ENCODE measurements around the gene TMEM120B. TPM values are rescaled to one million over a fixed set of nuclear protein-coding genes. Genes with fewer than 3 reads are reported as not detected.

The TMEM120B gene
- total RNA-seq, 1 donor from 2014 or later, result 18.3 TPM

GRCh38 chr12:121810234-121810817 lies 97.8 kb downstream of the TMEM120B start:
- H3K4me1 Mint-ChIP-seq (ENCODE audit: low read depth), result peaks cover 45% of the 10 kb centered on the region
- intact Hi-C loops (cut with micrococcal nuclease), result no loop called here
- no peak for DNase-seq (ENCODE audit: low spot score)
- peak overlapping the region; percentile 80 for H3K4me3 Mint-ChIP-seq
- peaks cover 28% of the 10 kb centered on the region for H3K36me3 Mint-ChIP-seq (ENCODE audit: low read depth)
- no peaks in the 10 kb centered on the region for H3K9me3 Mint-ChIP-seq
- H3K27ac Mint-ChIP-seq, result no peak overlapping the region
- no peaks in the 10 kb centered on the region for H3K27me3 Mint-ChIP-seq (ENCODE audit: insufficient read depth)

- intact Hi-C loops (cut with micrococcal nuclease), result loop anchor here (1.0 kb wide), 1 partner anchor 8 kb away; no protein-coding TSS in a partner anchor
- Mint-ChIP-seq H3K27me3 (ENCODE audit: insufficient read depth) (no peaks in the 10 kb centered on the region), H3K4me3 (peak overlapping the region; percentile 80), H3K4me1 (ENCODE audit: low read depth) (peaks cover 42% of the 10 kb centered on the region), H3K36me3 (ENCODE audit: low read depth) (peaks cover 28% of the 10 kb centered on the region), H3K27ac (peak overlapping the region; percentile 81), H3K9me3 (no peaks in the 10 kb centered on the region)
- DNase-seq (ENCODE audit: low spot score), result no peak
These were observed 98.4 kb downstream of the TMEM120B start for GRCh38 chr12:121810833-121811433.

- intact Hi-C loops (cut with micrococcal nuclease), result loop anchor here (1.0 kb wide), 6 partner anchors 8 to 114 kb away; no protein-coding TSS in a partner anchor
- peak overlapping the region; percentile 40 for H3K27ac Mint-ChIP-seq
- H3K36me3 Mint-ChIP-seq (ENCODE audit: low read depth), result peaks cover 27% of the 10 kb centered on the region
- H3K4me3 Mint-ChIP-seq, result peak overlapping the region; percentile 85
- peak; percentile 67 for DNase-seq (ENCODE audit: low spot score)
- peaks cover 35% of the 10 kb centered on the region for H3K4me1 Mint-ChIP-seq (ENCODE audit: low read depth)
- no peaks in the 10 kb centered on the region for H3K9me3 Mint-ChIP-seq
- no peaks in the 10 kb centered on the region for H3K27me3 Mint-ChIP-seq (ENCODE audit: insufficient read depth)
These were observed 99.1 kb downstream of the TMEM120B start for GRCh38 chr12:121811434-121812319.

- Mint-ChIP-seq H3K4me1 (ENCODE audit: low read depth) (peaks cover 32% of the 10 kb centered on the region), H3K27ac (no peak overlapping the region), H3K27me3 (ENCODE audit: insufficient read depth) (no peaks in the 10 kb centered on the region), H3K36me3 (ENCODE audit: low read depth) (peaks cover 28% of the 10 kb centered on the region), H3K9me3 (no peaks in the 10 kb centered on the region), H3K4me3 (peak overlapping the region; percentile 85)
- peak; percentile 24 for DNase-seq (ENCODE audit: low spot score)
- intact Hi-C loops (cut with micrococcal nuclease), result loop anchor here (1.0 kb wide), 5 partner anchors 13 to 115 kb away; no protein-coding TSS in a partner anchor
These were observed 99.8 kb downstream of the TMEM120B start for GRCh38 chr12:121812320-121812871.

GRCh38 chr12:121812921-121813896 lies 100.7 kb downstream of the TMEM120B start:
- Mint-ChIP-seq H3K4me3 (peak overlapping the region; percentile 85), H3K27me3 (ENCODE audit: insufficient read depth) (no peaks in the 10 kb centered on the region), H3K9me3 (no peaks in the 10 kb centered on the region), H3K27ac (peak overlapping the region; percentile 37), H3K36me3 (ENCODE audit: low read depth) (peaks cover 34% of the 10 kb centered on the region), H3K4me1 (ENCODE audit: low read depth) (peaks cover 32% of the 10 kb centered on the region)
- no peak for DNase-seq (ENCODE audit: low spot score)
- intact Hi-C loops (cut with micrococcal nuclease), result loop anchor here (1.0 kb wide), 5 partner anchors 14 to 116 kb away; no protein-coding TSS in a partner anchor

GRCh38 chr12:121813951-121814350 lies 101.4 kb downstream of the TMEM120B start:
- no peaks in the 10 kb centered on the region for H3K27me3 Mint-ChIP-seq (ENCODE audit: insufficient read depth)
- H3K9me3 Mint-ChIP-seq, result no peaks in the 10 kb centered on the region
- intact Hi-C loops (cut with micrococcal nuclease), result no loop called here
- H3K4me3 Mint-ChIP-seq, result peak overlapping the region; percentile 65
- H3K36me3 Mint-ChIP-seq (ENCODE audit: low read depth), result peaks cover 34% of the 10 kb centered on the region
- H3K4me1 Mint-ChIP-seq (ENCODE audit: low read depth), result peaks cover 32% of the 10 kb centered on the region
- no peak overlapping the region for H3K27ac Mint-ChIP-seq
- no peak for DNase-seq (ENCODE audit: low spot score)

- Mint-ChIP-seq H3K4me1 (ENCODE audit: low read depth) (peaks cover 28% of the 10 kb centered on the region), H3K27me3 (ENCODE audit: insufficient read depth) (no peaks in the 10 kb centered on the region), H3K4me3 (no peak overlapping the region), H3K9me3 (no peaks in the 10 kb centered on the region), H3K27ac (no peak overlapping the region), H3K36me3 (ENCODE audit: low read depth) (peaks cover 33% of the 10 kb centered on the region)
- intact Hi-C loops (cut with micrococcal nuclease), result no loop called here
- no peak for DNase-seq (ENCODE audit: low spot score)
These were observed 102.0 kb downstream of the TMEM120B start for GRCh38 chr12:121814429-121815119.

- no peaks in the 10 kb centered on the region for H3K27me3 Mint-ChIP-seq (ENCODE audit: insufficient read depth)
- H3K27ac Mint-ChIP-seq, result no peak overlapping the region
- peaks cover 31% of the 10 kb centered on the region for H3K36me3 Mint-ChIP-seq (ENCODE audit: low read depth)
These were observed 102.7 kb downstream of the TMEM120B start for GRCh38 chr12:121815263-121815662.

GRCh38 chr12:121816925-121817647 lies 104.5 kb downstream of the TMEM120B start:
- Mint-ChIP-seq H3K4me3 (no peak overlapping the region), H3K36me3 (ENCODE audit: low read depth) (peaks cover 33% of the 10 kb centered on the region), H3K27me3 (ENCODE audit: insufficient read depth) (no peaks in the 10 kb centered on the region), H3K9me3 (no peaks in the 10 kb centered on the region), H3K27ac (no peak overlapping the region), H3K4me1 (ENCODE audit: low read depth) (peaks cover 16% of the 10 kb centered on the region)
- no peak for DNase-seq (ENCODE audit: low spot score)
- intact Hi-C loops (cut with micrococcal nuclease), result no loop called here

More at GRCh38 chr12:121815263-121815662, 102.7 kb downstream of the TMEM120B start:
- Mint-ChIP-seq H3K4me1 (ENCODE audit: low read depth) (peaks cover 27% of the 10 kb centered on the region), H3K4me3 (no peak overlapping the region), H3K9me3 (no peaks in the 10 kb centered on the region)
- DNase-seq (ENCODE audit: low spot score), result no peak
- intact Hi-C loops (cut with micrococcal nuclease), result no loop called here

- Mint-ChIP-seq H3K27me3 (ENCODE audit: insufficient read depth) (no peaks in the 10 kb centered on the region), H3K36me3 (ENCODE audit: low read depth) (peaks cover 29% of the 10 kb centered on the region), H3K4me3 (no peak overlapping the region), H3K9me3 (no peaks in the 10 kb centered on the region), H3K4me1 (ENCODE audit: low read depth) (peaks cover 13% of the 10 kb centered on the region), H3K27ac (no peak overlapping the region)
- intact Hi-C loops (cut with micrococcal nuclease), result no loop called here
- DNase-seq (ENCODE audit: low spot score), result no peak
These were observed 105.1 kb downstream of the TMEM120B start for GRCh38 chr12:121817648-121818043.

All from activated T-helper 1 cell treated with anti-CD3 and anti-CD28 coated beads, Interleukin-12 subunit alpha, Interleukin-12 subunit beta, Interleukin-2, Interleukin-4 antibody, amounts not matched to agents 30 ng/mL and 10 ng/mL and 1 ng/mL, durations not matched to agents 14 hours and 24 hours and 36 hours (primary cell).